Loucy (cell line): Measurements from ENCODE around the gene HBE1.

Experiments
- H2AFZ ChIP-seq: fragments of 200-600 bp; sonication (generic); 2 replicates; pipeline ENCODE4 v1.6.0; 2016; ENCODE audit warnings: antibody characterized with exemption, mild to moderate bottlenecking, low read length, moderate library complexity
- H3F3A ChIP-seq: fragments of 200-600 bp; 2 replicates; pipeline ENCODE4 v1.6.0; 2016; ENCODE audit warnings: antibody characterized with exemption, low read depth, mild to moderate bottlenecking
- H3K27me3 ChIP-seq: fragments of 200-600 bp; sonication (generic); 2 replicates; pipeline ENCODE4 v1.6.1; 2014; ENCODE audit warnings: low read length, mild to moderate bottlenecking; ENCODE audit not compliant: insufficient read depth, poor library complexity, severe bottlenecking
- H3K36me3 ChIP-seq: fragments of 200-600 bp; sonication (generic); 2 replicates; pipeline ENCODE4 v1.6.1; 2016; ENCODE audit warnings: low read length; ENCODE audit not compliant: insufficient read depth
- H3K4me1 ChIP-seq: fragments of 200-600 bp; sonication (generic); 2 replicates; pipeline ENCODE4 v1.5.1; 2014; ENCODE audit warnings: low read length, mild to moderate bottlenecking; ENCODE audit not compliant: insufficient read depth, poor library complexity, severe bottlenecking
- H3K4me2 ChIP-seq: fragments of 200-600 bp; sonication (generic); 2 replicates; pipeline ENCODE4 v1.6.0; 2014; ENCODE audit warnings: antibody characterized with exemption, low read length, low read depth, mild to moderate bottlenecking; ENCODE audit not compliant: poor library complexity, severe bottlenecking
- H3K4me3 ChIP-seq: fragments of 200-600 bp; sonication (generic); 2 replicates; pipeline ENCODE4 v1.5.1; 2014; ENCODE audit warnings: low read length, mild to moderate bottlenecking, mixed read lengths; ENCODE audit not compliant: poor library complexity, severe bottlenecking
- H3K79me2 ChIP-seq: fragments of 200-600 bp; sonication (generic); 2 replicates; pipeline ENCODE4 v1.6.1; 2014; ENCODE audit warnings: low read length; ENCODE audit not compliant: insufficient read depth
- H3K9ac ChIP-seq: fragments of 200-600 bp; sonication (generic); 2 replicates; pipeline ENCODE4 v1.6.0; 2014; ENCODE audit warnings: mild to moderate bottlenecking, low read depth, low read length, moderate library complexity; ENCODE audit not compliant: poor library complexity, severe bottlenecking
- H3K9me2 ChIP-seq: fragments of 200-600 bp; sonication (generic); replicated peaks from 2 replicates; pipeline ENCODE4 v1.6.1; 2016; ENCODE audit warnings: low read depth, low read length, mixed read lengths
- H3K9me3 ChIP-seq: fragments of 200-600 bp; sonication (generic); 2 replicates; pipeline ENCODE4 v1.6.1; 2014; ENCODE audit warnings: mild to moderate bottlenecking, antibody characterized with exemption, low read length, low read depth; ENCODE audit not compliant: insufficient read depth
- H4K20me1 ChIP-seq: fragments of 200-600 bp; sonication (generic); 2 replicates; pipeline ENCODE4 v1.6.0; 2014; ENCODE audit warnings: antibody characterized with exemption, low read length, mild to moderate bottlenecking; ENCODE audit not compliant: insufficient read depth, poor library complexity, severe bottlenecking
- CTCF ChIP-seq: fragments of 200-600 bp; sonication (generic); conservative IDR thresholded peaks from 2 replicates; pipeline ENCODE4 v1.5.1; 2014; ENCODE audit warnings: mild to moderate bottlenecking, antibody characterized with exemption, low read length
- EZH2phosphoT487 ChIP-seq: fragments of 200-600 bp; IDR thresholded peaks from 2 replicates; pipeline ENCODE4 v1.6.1; 2018; ENCODE audit warnings: antibody characterized with exemption, mild to moderate bottlenecking, moderate library complexity, borderline replicate concordance

HBE1 gene

GRCh38 chr11:5301846-5302245 lies 32.1 kb upstream of the HBE1 start, which contains the start of gene OR51B4:
Gene OR51B4, minus strand, starts transcription at chr11:5301946. Its CDS starts 0 bp downstream, at chr11:5301946.
- Histone ChIP-seq H3K9me2 (no peaks in the 10 kb centered on the region), H3K4me2 (no peak within 1 kb of the TSS), H3K79me2 (no peaks in the 10 kb centered on the region), H3K27me3 (no peaks in the 10 kb centered on the region), H3F3A (no peaks in the 10 kb centered on the region), H3K36me3 (no peaks in the 10 kb centered on the region), H3K4me1 (no peaks in the 10 kb centered on the region), H2AFZ (no peak within 1 kb of the TSS), H3K9me3 (no peaks in the 10 kb centered on the region), H3K9ac (no peak within 1 kb of the TSS), H3K4me3 (no peak within 1 kb of the TSS), H4K20me1 (no peaks in the 10 kb centered on the region)
- no peak for TF ChIP-seq EZH2phosphoT487
- no peak for TF ChIP-seq CTCF

- no peaks in the 10 kb centered on the region for H3K27me3 ChIP-seq
- H3K79me2 ChIP-seq = no peaks in the 10 kb centered on the region
- no peaks in the 10 kb centered on the region for H3K4me1 ChIP-seq
- no peaks in the 10 kb centered on the region for H3K36me3 ChIP-seq
- no peak for TF ChIP-seq EZH2phosphoT487
- no peak for TF ChIP-seq CTCF
- no peak overlapping the region for H3K4me2 ChIP-seq
- no peak overlapping the region for H3K9ac ChIP-seq
- no peaks in the 10 kb centered on the region for H3K9me2 ChIP-seq
- no peaks in the 10 kb centered on the region for H4K20me1 ChIP-seq
- H3K4me3 ChIP-seq = no peak overlapping the region
- H2AFZ ChIP-seq = no peak overlapping the region
- no peaks in the 10 kb centered on the region for H3K9me3 ChIP-seq
- no peaks in the 10 kb centered on the region for H3F3A ChIP-seq
Measured at GRCh38 chr11:5300251-5300650, 30.5 kb upstream of the HBE1 start.

GRCh38 chr11:5298451-5298850 lies 28.7 kb upstream of the HBE1 start:
- Histone ChIP-seq H3K27me3 (no peaks in the 10 kb centered on the region), H3F3A (no peaks in the 10 kb centered on the region), H2AFZ (no peak overlapping the region), H3K4me1 (no peaks in the 10 kb centered on the region), H3K79me2 (no peaks in the 10 kb centered on the region), H3K4me3 (no peak overlapping the region), H3K36me3 (no peaks in the 10 kb centered on the region), H4K20me1 (no peaks in the 10 kb centered on the region), H3K4me2 (no peak overlapping the region), H3K9me3 (no peaks in the 10 kb centered on the region), H3K9ac (no peak overlapping the region), H3K9me2 (no peaks in the 10 kb centered on the region)
- TF ChIP-seq EZH2phosphoT487 (no peak), CTCF (no peak)
